ENCODE results near the gene TMA7B. TPM values are rescaled to one million over a fixed set of nuclear protein-coding genes. Genes with fewer than 3 reads are reported as not detected.

Gene TMA7B
- total and polyA plus RNA-seq, 2 donors (not counting 3 experiments of a cell fraction or from before 2014, with no cell fraction given), result not detected

DNA sequence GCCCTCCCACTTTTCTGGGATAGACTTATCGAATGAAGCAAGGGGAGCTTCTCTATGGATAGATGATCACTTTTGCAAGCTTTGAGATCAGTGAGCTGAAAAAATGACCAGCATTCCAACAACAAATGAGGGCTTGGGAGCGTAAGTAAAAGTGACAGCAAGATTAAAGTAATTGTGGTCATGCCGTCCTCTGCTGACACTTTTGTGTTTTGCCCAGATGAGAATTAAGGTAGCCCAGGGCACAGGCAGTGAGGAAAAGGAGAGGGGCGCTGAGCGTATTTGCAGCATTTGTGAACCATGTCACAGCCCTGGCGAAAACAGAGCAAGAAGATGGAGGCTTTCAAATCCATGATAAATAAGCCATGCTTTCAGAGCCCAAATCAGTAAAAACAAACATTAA is 24.6 kb upstream of the TMA7B start:
- TF ChIP-seq EZH2 (IDR thresholded peaks at IDR 0.05; ENCODE audit: borderline replicate concordance, low read depth, low read length, severe bottlenecking) (no peak), GATA2 (IDR thresholded peaks at IDR 0.05; ENCODE audit: insufficient read depth, insufficient read length, low read depth, low read length) (no peak), FOS (IDR thresholded peaks at IDR 0.05; ENCODE audit: borderline replicate concordance, insufficient read depth, low read length) (no peak), JUN (IDR thresholded peaks at IDR 0.05; ENCODE audit: borderline replicate concordance, insufficient read depth, insufficient read length, low read depth) (no peak), MYC (IDR thresholded peaks at IDR 0.05; ENCODE audit: low read depth, low read length) (no peak), POLR2A (IDR thresholded peaks at IDR 0.05; ENCODE audit: low read depth, low read length) (no peak), POLR2AphosphoS5 (IDR thresholded peaks at IDR 0.05; ENCODE audit: insufficient read depth, low read depth, low read length) (no peak)
- TF ChIP-seq, protein P1, sequence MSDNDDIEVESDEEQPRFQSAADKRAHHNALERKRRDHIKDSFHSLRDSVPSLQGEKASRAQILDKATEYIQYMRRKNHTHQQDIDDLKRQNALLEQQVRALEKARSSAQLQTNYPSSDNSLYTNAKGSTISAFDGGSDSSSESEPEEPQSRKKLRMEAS (IDR thresholded peaks at IDR 0.05; ENCODE audit: insufficient read depth, insufficient read length), result no peak
- TF ChIP-seq, protein P2, sequence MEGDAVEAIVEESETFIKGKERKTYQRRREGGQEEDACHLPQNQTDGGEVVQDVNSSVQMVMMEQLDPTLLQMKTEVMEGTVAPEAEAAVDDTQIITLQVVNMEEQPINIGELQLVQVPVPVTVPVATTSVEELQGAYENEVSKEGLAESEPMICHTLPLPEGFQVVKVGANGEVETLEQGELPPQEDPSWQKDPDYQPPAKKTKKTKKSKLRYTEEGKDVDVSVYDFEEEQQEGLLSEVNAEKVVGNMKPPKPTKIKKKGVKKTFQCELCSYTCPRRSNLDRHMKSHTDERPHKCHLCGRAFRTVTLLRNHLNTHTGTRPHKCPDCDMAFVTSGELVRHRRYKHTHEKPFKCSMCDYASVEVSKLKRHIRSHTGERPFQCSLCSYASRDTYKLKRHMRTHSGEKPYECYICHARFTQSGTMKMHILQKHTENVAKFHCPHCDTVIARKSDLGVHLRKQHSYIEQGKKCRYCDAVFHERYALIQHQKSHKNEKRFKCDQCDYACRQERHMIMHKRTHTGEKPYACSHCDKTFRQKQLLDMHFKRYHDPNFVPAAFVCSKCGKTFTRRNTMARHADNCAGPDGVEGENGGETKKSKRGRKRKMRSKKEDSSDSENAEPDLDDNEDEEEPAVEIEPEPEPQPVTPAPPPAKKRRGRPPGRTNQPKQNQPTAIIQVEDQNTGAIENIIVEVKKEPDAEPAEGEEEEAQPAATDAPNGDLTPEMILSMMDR (IDR thresholded peaks at IDR 0.05; ENCODE audit: extremely low read depth in 1 of 2, insufficient read depth in 1 of 2, low read depth in 1 of 2, low read length in 2 of 2), result no peak
- FAIRE-seq (no peak), DNase-seq (ENCODE audit: low read depth, low spot score) (no peak)
- Histone ChIP-seq H3K27me3 (ENCODE audit: control insufficient read depth in 2 of 2, insufficient read depth in 2 of 2, low read length in 2 of 2) (peaks cover 32 to 38% of the 10 kb centered on the region in 2 experiments), H3K4me2 (ENCODE audit: insufficient read depth, low read length) (no peak overlapping the region), H3K27ac (ENCODE audit: insufficient read depth, low read depth, low read length) (no peak overlapping the region), H2AFZ (ENCODE audit: low read depth, low read length) (no peak overlapping the region), H3K79me2 (ENCODE audit: control insufficient read depth, insufficient read depth, low read length) (no peaks in the 10 kb centered on the region), H3K9me3 (replicated peaks; ENCODE audit: control insufficient read depth, insufficient read depth, low read length) (no peaks in the 10 kb centered on the region), H3K9ac (replicated peaks; ENCODE audit: extremely low read depth, insufficient read depth, low read length) (no peak overlapping the region), H3K4me3 (replicated peaks in 1 of 3; ENCODE audit: insufficient read depth in 1 of 3, low read depth in 1 of 3, low read length in 3 of 3) (no peak overlapping the region), H4K20me1 (replicated peaks; ENCODE audit: control insufficient read depth, extremely low read depth, insufficient read depth, low read length) (no peaks in the 10 kb centered on the region), H3K9me1 (replicated peaks; ENCODE audit: control insufficient read depth, extremely low read depth, insufficient read depth, low read length) (no peaks in the 10 kb centered on the region), H3K36me3 (ENCODE audit: control insufficient read depth in 2 of 2, extremely low read depth in 1 of 2, insufficient read depth in 2 of 2, low read length in 2 of 2) (no peaks in the 10 kb centered on the region), H3K4me1 (ENCODE audit: control insufficient read depth, extremely low read depth, insufficient read depth, low read length) (no peaks in the 10 kb centered on the region)
- BruUV-seq (replicated peaks), result no TSS peak
- dilution Hi-C loops (cut with MboI; ENCODE audit: extremely low pct_ligation_motif_present, low sequenced_read_pairs) (no loop called here), intact Hi-C loops (cut with micrococcal nuclease) (no loop called here)
- CTCF ChIA-PET, result interaction anchor here (1.3 to 4.0 kb wide), 3 partner anchors 9 to 88 kb away, joined by 3 to 97 read pairs (median 3); no protein-coding TSS in a partner anchor
- POLR2A ChIA-PET, result no interaction called here

All from endothelial cell of umbilical vein (primary cell).